A673 (cell line): Measurements from ENCODE around the gene SLC38A5. TPM values are rescaled to one million over a fixed set of nuclear protein-coding genes. Genes with fewer than 3 reads are reported as not detected.

Experiments used
- BruUV-seq: library from RNA; stranded (reverse); fragments of 400-500 nt; replicated peaks from 2 replicates; lab custom pipeline; 2021; lab: Mats Ljungman, UMichigan
- CTCF ChIA-PET: fragments of 300-600 bp; sonication (Branson Sonifier 250); formaldehyde crosslinking; loops from one replicate; lab custom pipeline; 2022; ENCODE audit warnings: antibody characterized with exemption; lab: Charles Lee
- POLR2A ChIA-PET: fragments of 300-600 bp; sonication (Branson Sonifier 250); formaldehyde crosslinking; loops from one replicate; lab custom pipeline; 2022; ENCODE audit warnings: antibody characterized with exemption; ENCODE audit not compliant: low non-redundant PET; lab: Charles Lee
- DNase-seq: peaks from one replicate; pipeline ENCODE4 v3.0.0-alpha.2; 2015; ENCODE audit warnings: low spot score
- H3K27ac ChIP-seq: fragments of 200-600 bp; sonication (generic); 2 replicates; pipeline ENCODE4 v1.5.1; 2016; ENCODE audit warnings: mixed run types, low read depth, mild to moderate bottlenecking, mixed read lengths, antibody characterized with exemption, low read length; ENCODE audit not compliant: poor library complexity, severe bottlenecking
- H3K27me3 ChIP-seq: fragments of 200-600 bp; sonication (generic); replicated peaks from 2 replicates; pipeline ENCODE4 v1.6.1; 2017; ENCODE audit warnings: mixed run types, low read depth, mild to moderate bottlenecking, mixed read lengths, antibody characterized with exemption, low read length; ENCODE audit not compliant: insufficient read depth, poor library complexity
- H3K36me3 ChIP-seq: fragments of 200-600 bp; sonication (generic); 2 replicates; pipeline ENCODE4 v1.6.1; 2016; ENCODE audit warnings: mixed run types, mild to moderate bottlenecking, mixed read lengths, antibody characterized with exemption, low read length; ENCODE audit not compliant: insufficient read depth, poor library complexity, severe bottlenecking
- H3K4me1 ChIP-seq: fragments of 200-600 bp; sonication (generic); 2 replicates; pipeline ENCODE4 v1.6.1; 2017; ENCODE audit warnings: mixed run types, mild to moderate bottlenecking, mixed read lengths, antibody characterized with exemption, low read length; ENCODE audit not compliant: insufficient read depth, poor library complexity, severe bottlenecking
- H3K4me3 ChIP-seq: fragments of 200-600 bp; sonication (generic); 2 replicates; pipeline ENCODE4 v1.5.1; 2016; ENCODE audit warnings: low read depth, mixed run types, mild to moderate bottlenecking, mixed read lengths, low read length; ENCODE audit not compliant: poor library complexity, severe bottlenecking
- H3K9me3 ChIP-seq: fragments of 200-600 bp; sonication (generic); 2 replicates; pipeline ENCODE4 v1.6.1; 2016; ENCODE audit warnings: mixed run types, low read depth, mild to moderate bottlenecking, mixed read lengths, antibody characterized with exemption, low read length; ENCODE audit not compliant: poor library complexity, severe bottlenecking
- CTCF ChIP-seq: fragments of 300-800, 200-600 bp; sonication (generic); conservative IDR thresholded peaks from 2 replicates; pipeline ENCODE4 v1.5.1; 2017; ENCODE audit warnings: low read depth, mild to moderate bottlenecking, antibody characterized with exemption, low read length, moderate library complexity, mixed read lengths
- EZH2 ChIP-seq: fragments of 200-600 bp; sonication (generic); IDR thresholded peaks from 2 replicates; pipeline ENCODE4 v1.6.1; 2017; ENCODE audit warnings: borderline replicate concordance, low read depth, mild to moderate bottlenecking, mixed read lengths, antibody characterized with exemption, low read length; ENCODE audit not compliant: poor library complexity, severe bottlenecking
- intact Hi-C: fragments of 100-400 bp; cut with micrococcal nuclease; formaldehyde crosslinking; loops from one replicate; pipeline ENCODE4 v1.10.0; 2022; ENCODE audit not compliant: unreplicated experiment
- total RNA-seq: library from RNA; stranded (reverse); gene quantifications from 2 replicates; pipeline ENCODE4 v1.2.3, GENCODE V29; 2021

The SLC38A5 gene
- total RNA-seq, 1 experiment from 2014 or later = 112 TPM

GRCh38 chrX:48493890-48494364 is 23.9 kb upstream of the SLC38A5 start:
- ChIA-PET POLR2A (no interaction called here), CTCF (interaction anchor here (0.5 to 1.4 kb wide), 4 partner anchors 20 to 411 kb away, joined by 3 to 12 read pairs (median 4); no protein-coding TSS in a partner anchor)
- H3K27ac ChIP-seq = no peak overlapping the region
- TF ChIP-seq EZH2 (no peak), CTCF (peak; percentile 53)
- peak; percentile 33 for DNase-seq
- H3K27me3 ChIP-seq = no peaks in the 10 kb centered on the region
- H3K4me3 ChIP-seq = no peak overlapping the region
- no peaks in the 10 kb centered on the region for H3K36me3 ChIP-seq
- no peaks in the 10 kb centered on the region for H3K4me1 ChIP-seq
- no peaks in the 10 kb centered on the region for H3K9me3 ChIP-seq
- intact Hi-C loops = loop anchor here (10.0 kb wide), 1 partner anchor 409 kb away; no protein-coding TSS in a partner anchor
- no TSS peak for BruUV-seq

GRCh38 chrX:48492293-48492910 is 22.3 kb upstream of the SLC38A5 start:
- H3K4me1 ChIP-seq = no peaks in the 10 kb centered on the region
- no peaks in the 10 kb centered on the region for H3K27me3 ChIP-seq
- TF ChIP-seq EZH2 (no peak), CTCF (no peak)
- ChIA-PET CTCF (no interaction called here), POLR2A (no interaction called here)
- H3K36me3 ChIP-seq = no peaks in the 10 kb centered on the region
- intact Hi-C loops = loop anchor here (10.0 kb wide), 1 partner anchor 408 kb away; no protein-coding TSS in a partner anchor
- no TSS peak for BruUV-seq
- no peak for DNase-seq
- no peaks in the 10 kb centered on the region for H3K9me3 ChIP-seq
- no peak overlapping the region for H3K27ac ChIP-seq
- no peak overlapping the region for H3K4me3 ChIP-seq

DNA sequence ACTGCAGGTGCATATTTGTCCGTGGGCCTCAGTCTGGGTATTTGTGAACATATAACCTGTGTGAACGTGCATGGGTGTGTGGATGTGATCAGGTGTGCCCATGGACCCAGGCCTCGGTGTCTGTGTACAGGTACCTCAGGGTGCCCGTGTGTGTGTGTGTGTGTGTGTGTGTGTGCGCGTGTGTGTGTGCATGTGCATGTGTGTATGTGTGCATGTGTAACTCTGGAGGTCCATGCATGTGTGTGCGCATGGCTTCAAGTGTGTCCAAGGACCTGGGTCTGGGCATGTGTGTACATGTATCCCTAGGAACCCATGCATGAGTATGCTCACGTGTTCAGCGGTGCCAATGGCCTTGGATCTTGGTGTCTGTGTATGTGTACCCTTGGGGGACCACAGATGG is 21.7 kb upstream of the SLC38A5 start:
- TF ChIP-seq EZH2 (no peak), CTCF (no peak)
- BruUV-seq = no TSS peak
- CTCF ChIA-PET = no interaction called here

More for the DNA sequence above, 21.7 kb upstream of the SLC38A5 start:
- DNase-seq = no peak
- POLR2A ChIA-PET = no interaction called here
- Histone ChIP-seq H3K27ac (no peak overlapping the region), H3K4me1 (no peaks in the 10 kb centered on the region), H3K27me3 (no peaks in the 10 kb centered on the region), H3K4me3 (no peak overlapping the region), H3K36me3 (no peaks in the 10 kb centered on the region), H3K9me3 (no peaks in the 10 kb centered on the region)
- intact Hi-C loops = loop anchor here (10.0 kb wide), 1 partner anchor 407 kb away; no protein-coding TSS in a partner anchor
